ENCODE data around the gene ARHGEF19.

The ARHGEF19 gene

DNA sequence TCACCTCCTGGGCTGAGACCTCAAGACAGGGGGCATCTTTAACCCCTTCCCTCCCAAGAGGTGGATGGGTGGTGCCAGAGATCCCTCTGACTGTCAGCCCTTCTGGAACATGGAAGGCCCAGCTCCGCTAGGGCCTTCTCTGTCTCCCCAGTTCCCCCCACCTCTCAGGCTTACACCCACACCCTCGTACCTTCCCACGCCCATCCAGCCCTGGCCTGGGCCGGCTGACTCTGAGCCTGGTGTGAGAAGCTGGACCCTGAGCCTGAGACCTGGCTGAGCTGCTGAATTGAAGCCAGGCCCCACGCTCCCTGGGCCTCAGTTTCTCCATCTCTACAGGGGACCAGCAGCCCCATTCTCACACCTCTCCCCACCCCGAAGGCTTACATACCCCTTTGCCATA, 61.9 kb downstream of the ARHGEF19 start:
- no peak for DNase-seq (ENCODE audit: low read depth, low spot score)

DNA sequence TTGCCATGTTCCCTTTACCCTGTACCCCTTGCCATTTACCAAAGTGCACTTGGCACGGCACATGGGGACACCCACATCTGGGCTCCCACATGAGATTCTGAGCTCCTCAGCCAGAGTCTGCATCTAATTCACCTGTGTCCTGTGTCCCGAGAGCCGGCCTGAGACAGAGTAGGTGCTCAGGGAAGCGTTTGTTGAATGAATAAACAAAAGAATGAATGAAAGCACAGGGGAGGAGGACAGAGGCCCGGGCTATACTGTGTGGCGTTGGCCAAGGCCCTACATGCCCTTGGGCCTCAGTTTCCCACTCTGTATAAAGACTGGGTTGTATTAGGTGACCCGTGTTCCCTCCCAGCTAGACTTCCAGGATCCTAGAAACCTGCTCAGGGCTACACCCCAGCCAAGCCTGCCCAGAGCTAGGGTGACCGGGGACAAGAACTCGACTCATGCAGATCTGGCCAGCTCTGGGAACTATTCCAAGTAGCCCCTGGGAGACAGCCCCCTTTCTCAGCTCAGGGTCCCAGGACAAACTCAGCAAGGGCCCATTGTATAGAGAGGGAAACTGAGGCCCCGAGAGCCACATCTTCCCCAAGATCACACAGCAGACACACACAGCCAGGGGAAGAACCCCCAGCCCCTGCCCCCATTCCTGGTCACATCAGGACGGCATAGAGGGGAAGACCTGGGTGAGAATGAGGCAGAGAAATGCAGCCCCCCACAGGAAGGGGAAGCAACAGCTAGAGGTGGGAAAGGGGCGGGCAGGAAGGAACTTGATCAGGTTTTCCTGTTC, 62.6 kb downstream of the ARHGEF19 start:
- no peak for DNase-seq (ENCODE audit: low read depth, low spot score)

DNA sequence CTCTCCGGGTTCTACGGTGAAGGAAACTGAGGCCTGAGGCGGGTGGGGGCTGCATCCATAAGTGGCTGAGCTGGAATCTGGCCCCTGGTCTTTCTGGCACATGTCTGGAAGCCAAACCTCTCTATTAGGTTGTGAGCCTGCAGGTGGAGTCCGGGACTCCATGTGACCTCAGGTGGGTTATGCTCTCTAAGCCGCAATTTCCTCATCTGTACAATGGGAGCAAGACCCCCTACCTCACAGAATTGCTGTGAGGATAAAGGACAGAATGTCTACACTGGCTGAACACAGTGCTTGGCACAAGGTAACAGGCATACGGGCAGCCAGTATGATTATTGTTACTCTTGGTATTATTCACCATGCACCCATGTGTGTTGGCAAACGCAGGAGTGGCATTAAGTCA, 63.3 kb downstream of the ARHGEF19 start:
- no peak for DNase-seq (ENCODE audit: low read depth, low spot score)

DNA sequence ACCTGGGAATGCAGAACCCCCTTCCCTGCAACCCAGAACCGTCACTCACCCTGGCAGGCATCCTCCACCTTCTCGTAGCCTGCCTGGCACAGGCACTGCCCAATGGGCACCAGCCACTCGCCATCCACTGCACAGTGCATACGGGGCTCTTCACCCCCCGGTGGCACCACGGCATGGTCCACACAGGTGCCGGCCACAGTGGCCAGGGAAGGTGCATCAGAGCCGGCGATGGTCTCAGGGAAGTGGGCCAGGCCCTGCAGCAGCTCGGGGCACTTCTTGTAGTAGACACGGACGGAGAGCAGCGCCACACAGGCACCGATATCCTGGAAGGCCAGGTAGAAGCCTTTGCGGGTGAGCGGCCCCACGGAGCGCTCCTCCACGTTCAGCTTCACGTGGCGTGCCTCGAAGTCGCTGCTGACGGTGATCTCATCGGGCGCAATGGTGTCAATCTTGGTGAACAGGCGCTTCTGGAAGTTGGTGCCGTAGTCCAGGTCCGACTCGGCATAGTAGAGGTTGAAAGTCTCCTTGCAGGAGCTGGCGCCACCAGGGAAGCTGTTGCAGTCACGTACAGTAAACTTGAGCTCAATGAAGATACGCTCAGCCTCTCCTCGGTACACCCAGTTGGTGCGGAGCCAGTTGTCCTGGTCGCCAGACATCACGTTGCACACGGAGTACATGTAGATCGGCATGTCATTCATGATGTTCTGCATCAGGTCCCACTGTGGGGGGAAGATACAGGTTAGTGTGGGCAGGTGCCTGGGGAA, 63.9 kb downstream of the ARHGEF19 start:
- DNase-seq (ENCODE audit: low read depth, low spot score) = no peak
